A673 (cell line): ENCODE data around the gene SDCCAG8.

Experiments used
- EZH2 ChIP-seq: fragments of 200-600 bp; sonication (generic); IDR thresholded peaks from 2 replicates; pipeline ENCODE4 v1.6.1; 2017; ENCODE audit warnings: borderline replicate concordance, low read depth, mild to moderate bottlenecking, mixed read lengths, antibody characterized with exemption, low read length; ENCODE audit not compliant: poor library complexity, severe bottlenecking
- TF ChIP-seq, protein P1 (sequence below): fragments of 300-800, 200-600 bp; sonication (generic); conservative IDR thresholded peaks from 2 replicates; pipeline ENCODE4 v1.5.1; 2017; ENCODE audit warnings: low read depth, mild to moderate bottlenecking, antibody characterized with exemption, low read length, moderate library complexity, mixed read lengths

DNA sequence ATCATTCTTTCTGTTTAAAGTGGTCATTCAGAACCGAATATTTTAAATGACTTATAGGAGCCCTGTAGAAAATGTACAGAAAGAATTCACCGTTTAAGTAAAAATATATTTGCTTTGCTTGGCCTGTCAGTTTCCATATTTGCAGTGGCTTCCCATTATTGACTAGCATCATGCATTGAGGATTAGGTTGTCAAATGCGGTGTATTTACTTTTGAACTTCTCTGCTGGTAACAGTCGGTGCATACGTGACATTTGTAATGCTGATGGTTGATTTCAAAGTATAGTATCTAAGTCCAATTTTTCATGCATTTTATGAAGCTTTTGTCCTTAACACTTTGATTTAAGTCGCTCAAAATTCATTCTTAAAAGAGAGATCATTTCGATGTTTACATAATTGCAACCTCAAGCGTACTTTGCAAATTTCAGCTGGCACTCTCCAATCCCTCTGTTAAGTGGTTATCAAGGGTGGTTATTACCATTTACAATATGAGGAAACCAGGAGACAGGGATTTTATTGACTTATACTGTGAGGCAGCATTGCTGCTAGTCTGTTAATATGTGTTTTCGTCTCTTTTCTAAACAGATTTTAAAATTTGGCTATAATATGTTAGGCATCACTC, 201.6 kb downstream of the SDCCAG8 start:
- TF ChIP-seq, protein P1, sequence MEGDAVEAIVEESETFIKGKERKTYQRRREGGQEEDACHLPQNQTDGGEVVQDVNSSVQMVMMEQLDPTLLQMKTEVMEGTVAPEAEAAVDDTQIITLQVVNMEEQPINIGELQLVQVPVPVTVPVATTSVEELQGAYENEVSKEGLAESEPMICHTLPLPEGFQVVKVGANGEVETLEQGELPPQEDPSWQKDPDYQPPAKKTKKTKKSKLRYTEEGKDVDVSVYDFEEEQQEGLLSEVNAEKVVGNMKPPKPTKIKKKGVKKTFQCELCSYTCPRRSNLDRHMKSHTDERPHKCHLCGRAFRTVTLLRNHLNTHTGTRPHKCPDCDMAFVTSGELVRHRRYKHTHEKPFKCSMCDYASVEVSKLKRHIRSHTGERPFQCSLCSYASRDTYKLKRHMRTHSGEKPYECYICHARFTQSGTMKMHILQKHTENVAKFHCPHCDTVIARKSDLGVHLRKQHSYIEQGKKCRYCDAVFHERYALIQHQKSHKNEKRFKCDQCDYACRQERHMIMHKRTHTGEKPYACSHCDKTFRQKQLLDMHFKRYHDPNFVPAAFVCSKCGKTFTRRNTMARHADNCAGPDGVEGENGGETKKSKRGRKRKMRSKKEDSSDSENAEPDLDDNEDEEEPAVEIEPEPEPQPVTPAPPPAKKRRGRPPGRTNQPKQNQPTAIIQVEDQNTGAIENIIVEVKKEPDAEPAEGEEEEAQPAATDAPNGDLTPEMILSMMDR: no peak
- TF ChIP-seq EZH2: no peak
